A549 treated with RU486 at 1 μM for 4 hours (cell line): ENCODE measurements around the gene CTRB2. TPM values are rescaled to one million over a fixed set of nuclear protein-coding genes. Genes with fewer than 3 reads are reported as not detected.

Source experiments
- total RNA-seq: library from RNA; stranded (reverse); fragments of 200-300 nt; extraction: Qiagen RNA extraction; gene quantifications from 5 replicates; pipeline ENCODE4 v1.2.3, GENCODE V29; 2022; ENCODE audit warnings: low read depth

Gene CTRB2
- total RNA-seq = not detected in 5 replicates

GRCh38 chr16:75206749-75207451, at the start of gene CTRB2:
CTRB2 (minus strand) TSS chr16:75207161; CDS start chr16:75207141, 20 bp downstream.

GRCh38 chr16:75251280-75252048, 44.5 kb upstream of the CTRB2 start, which contains the start of gene BCAR1:
BCAR1 (minus strand) TSS chr16:75251624; CDS start chr16:75251482, 142 bp downstream.

GRCh38 chr16:75218256-75219076, 11.5 kb upstream of the CTRB2 start, which contains the start of gene CTRB1:
CTRB1 (plus strand) TSS chr16:75218988; CDS start chr16:75219008, 20 bp downstream.

Other genes starting within 250 kb of the CTRB2 start
- gene WDR59, start 222.0 kb downstream of the CTRB2 start, total RNA-seq = 28.0 to 33.6 TPM (median 28.9 TPM) in 5 replicates
- gene ZNRF1, start 208.1 kb downstream of the CTRB2 start, total RNA-seq = 16.9 to 26.7 TPM (median 23.0 TPM) in 5 replicates
- 0.35 to 1.1 TPM (median 0.80 TPM) in 5 replicates for gene LDHD, start 90.4 kb downstream of the CTRB2 start, total RNA-seq
- gene ZFP1, start 58.6 kb downstream of the CTRB2 start, total RNA-seq = 10.0 to 12.7 TPM (median 11.4 TPM) in 5 replicates
- not detected in 5 replicates for gene CTRB1, start 11.8 kb upstream of the CTRB2 start, total RNA-seq
- 58.6 to 101 TPM (median 86.6 TPM) in 5 replicates for gene BCAR1, start 44.5 kb upstream of the CTRB2 start, total RNA-seq
- gene CFDP1, start 226.3 kb upstream of the CTRB2 start, total RNA-seq = 49.0 to 69.4 TPM (median 56.7 TPM) in 5 replicates